CD4-positive, alpha-beta T cell (primary cell): ENCODE results near the gene ETFDH. TPM values are rescaled to one million over a fixed set of nuclear protein-coding genes. Genes with fewer than 3 reads are reported as not detected.
A peak's percentile ranks its signal among the peaks of the same experiment; 100 is the strongest.

Source experiments
- ATAC-seq: fragments of 200-7000 bp; cut with Tn5 transposase; one replicate; pipeline ENCODE4 v1.10.0; 2022; ENCODE audit warnings: mild to moderate bottlenecking; ENCODE audit not compliant: poor library complexity
- CTCF ChIA-PET: fragments of 350-600 bp; sonication (Branson Sonifier 250); formaldehyde crosslinking; loops from one replicate; lab custom pipeline; 2021; ENCODE audit warnings: antibody characterized with exemption, inconsistent platforms; lab: Charles Lee
- POLR2A ChIA-PET: fragments of 350-600 bp; sonication (Branson Sonifier 250); formaldehyde crosslinking; loops from one replicate; lab custom pipeline; 2021; ENCODE audit warnings: antibody characterized with exemption, inconsistent platforms; lab: Charles Lee
- DNase-seq, 14 experiments: peaks; one replicate each; pipeline ENCODE4 v3.0.0-alpha.2; 2013 to 2020; ENCODE audit warnings: mixed read lengths in 2 of 14
- H3K27ac ChIP-seq, 2 donors: one replicate each; pipeline versions ENCODE4 v1.5.1 to v1.7.0; 2013; ENCODE audit warnings: low read length in 2 of 2, low read depth in 1 of 2, mild to moderate bottlenecking in 1 of 2
- H3K27me3 ChIP-seq, 2 experiments: 1 replicate in 1 of 2; 2 replicates in 1 of 2; pipeline versions ENCODE4 v1.6.1 to v1.7.0; 2013; ENCODE audit warnings: low read length in 2 of 2, control low read depth in 1 of 2, mild to moderate bottlenecking in 1 of 2, moderate library complexity in 1 of 2; ENCODE audit not compliant: insufficient read depth in 2 of 2, control insufficient read depth in 1 of 2
- H3K36me3 ChIP-seq: one replicate; pipeline ENCODE4 v1.6.1; 2013; ENCODE audit warnings: low read length, control low read depth; ENCODE audit not compliant: insufficient read depth
- H3K4me1 ChIP-seq: one replicate; pipeline ENCODE4 v1.6.1; 2013; ENCODE audit warnings: low read length, control low read depth; ENCODE audit not compliant: insufficient read depth
- H3K4me3 ChIP-seq: one replicate; pipeline ENCODE4 v1.5.1; 2013; ENCODE audit warnings: mild to moderate bottlenecking, low read length, moderate library complexity
- H3K9me3 ChIP-seq, 2 experiments: 1 replicate in 1 of 2; 2 replicates in 1 of 2; pipeline versions ENCODE4 v1.6.1 to v1.7.0; 2013; ENCODE audit warnings: low read length in 2 of 2, mild to moderate bottlenecking in 2 of 2, control low read depth in 1 of 2, moderate library complexity in 1 of 2; ENCODE audit not compliant: control insufficient read depth in 1 of 2, insufficient read depth in 1 of 2
- H3K27ac Mint-ChIP-seq: one replicate; pipeline ENCODE4 v1.8.0; 2020; ENCODE audit warnings: mixed read lengths
- H3K27me3 Mint-ChIP-seq: one replicate; pipeline ENCODE4 v1.8.0; 2021; ENCODE audit warnings: mixed read lengths
- H3K36me3 Mint-ChIP-seq: one replicate; pipeline ENCODE4 v1.8.0; 2021; ENCODE audit warnings: low read depth, mixed read lengths
- H3K4me1 Mint-ChIP-seq: one replicate; pipeline ENCODE4 v1.8.0; 2021; ENCODE audit warnings: low read depth, mixed read lengths
- H3K4me3 Mint-ChIP-seq: one replicate; pipeline ENCODE4 v1.8.0; 2020; ENCODE audit warnings: mild to moderate bottlenecking, mixed read lengths
- H3K9me3 Mint-ChIP-seq: one replicate; pipeline ENCODE4 v1.8.0; 2020; ENCODE audit warnings: mixed read lengths
- intact Hi-C, 2 experiments: fragments of 100-400 bp; cut with DNase I in 1 of 2; cut with micrococcal nuclease in 1 of 2; formaldehyde crosslinking; loops; one replicate each; pipeline versions ENCODE4 v1.15.1 to v1.9.0; 2023 to 2025; cut with DNase I, micrococcal nuclease
- total RNA-seq, 174 experiments: library from RNA in 2 of 174; stranded (reverse) in 2 of 174; gene quantifications; one replicate each; pipeline ENCODE4 v1.2.3 and lab custom pipeline; 2021 to 2026
- TF ChIP-seq, protein P1 (sequence below): fragments of 200-600 bp; IDR thresholded peaks from one replicate; pipeline ENCODE4 v1.8.0; 2022; ENCODE audit warnings: antibody characterized with exemption, mild to moderate bottlenecking

ETFDH gene
- total RNA-seq, 2 experiments from 2014 or later = 12.7 to 13.1 TPM

- H3K36me3 ChIP-seq = no peaks in the 10 kb centered on the region
- Mint-ChIP-seq H3K4me3 (no peak overlapping the region), H3K36me3 (no peaks in the 10 kb centered on the region), H3K9me3 (no peaks in the 10 kb centered on the region), H3K27me3 (peaks cover 4% of the 10 kb centered on the region), H3K27ac (no peak overlapping the region), H3K4me1 (peaks cover 3% of the 10 kb centered on the region)
- H3K27ac ChIP-seq = no peak overlapping the region
- TF ChIP-seq, protein P1, sequence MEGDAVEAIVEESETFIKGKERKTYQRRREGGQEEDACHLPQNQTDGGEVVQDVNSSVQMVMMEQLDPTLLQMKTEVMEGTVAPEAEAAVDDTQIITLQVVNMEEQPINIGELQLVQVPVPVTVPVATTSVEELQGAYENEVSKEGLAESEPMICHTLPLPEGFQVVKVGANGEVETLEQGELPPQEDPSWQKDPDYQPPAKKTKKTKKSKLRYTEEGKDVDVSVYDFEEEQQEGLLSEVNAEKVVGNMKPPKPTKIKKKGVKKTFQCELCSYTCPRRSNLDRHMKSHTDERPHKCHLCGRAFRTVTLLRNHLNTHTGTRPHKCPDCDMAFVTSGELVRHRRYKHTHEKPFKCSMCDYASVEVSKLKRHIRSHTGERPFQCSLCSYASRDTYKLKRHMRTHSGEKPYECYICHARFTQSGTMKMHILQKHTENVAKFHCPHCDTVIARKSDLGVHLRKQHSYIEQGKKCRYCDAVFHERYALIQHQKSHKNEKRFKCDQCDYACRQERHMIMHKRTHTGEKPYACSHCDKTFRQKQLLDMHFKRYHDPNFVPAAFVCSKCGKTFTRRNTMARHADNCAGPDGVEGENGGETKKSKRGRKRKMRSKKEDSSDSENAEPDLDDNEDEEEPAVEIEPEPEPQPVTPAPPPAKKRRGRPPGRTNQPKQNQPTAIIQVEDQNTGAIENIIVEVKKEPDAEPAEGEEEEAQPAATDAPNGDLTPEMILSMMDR = no peak
- H3K4me1 ChIP-seq = no peaks in the 10 kb centered on the region
- no peaks in the 10 kb centered on the region for H3K27me3 ChIP-seq
- no peaks in the 10 kb centered on the region for H3K9me3 ChIP-seq
- ATAC-seq (no peak), DNase-seq (no peak)
- ChIA-PET CTCF (no interaction called here), POLR2A (no interaction called here)
- no peak overlapping the region for H3K4me3 ChIP-seq
- intact Hi-C loops = no loop called here
These were observed 7.3 kb upstream of the ETFDH start for GRCh38 chr4:158664806-158665205.

DNA sequence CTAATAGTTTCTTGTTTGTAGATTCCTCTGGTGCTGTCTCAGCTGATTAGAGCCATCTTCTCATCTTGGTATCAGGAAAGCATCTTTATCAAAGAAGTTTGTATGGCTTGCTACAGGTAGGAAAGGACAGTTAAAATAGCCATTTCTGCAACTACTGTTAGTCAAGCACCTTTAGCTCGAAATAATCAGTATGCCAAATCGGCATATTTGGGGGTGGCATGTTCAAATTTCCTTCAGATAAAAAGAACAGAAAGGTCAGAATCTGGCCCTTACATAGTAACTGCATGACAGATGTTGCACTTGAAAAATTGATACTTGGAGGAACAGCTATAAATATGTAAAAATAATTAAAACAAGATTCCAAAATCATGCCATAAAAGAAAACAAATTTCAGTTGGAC lies 5.2 kb upstream of the ETFDH start:
- Histone ChIP-seq H3K27ac (no peak overlapping the region), H3K36me3 (no peaks in the 10 kb centered on the region), H3K4me3 (no peak overlapping the region), H3K4me1 (peaks cover 10% of the 10 kb centered on the region), H3K27me3 (no peaks in the 10 kb centered on the region), H3K9me3 (no peaks in the 10 kb centered on the region)
- Mint-ChIP-seq H3K9me3 (no peaks in the 10 kb centered on the region), H3K4me3 (no peak overlapping the region), H3K27ac (no peak overlapping the region), H3K4me1 (peaks cover 15% of the 10 kb centered on the region), H3K27me3 (no peaks in the 10 kb centered on the region), H3K36me3 (peaks cover 8% of the 10 kb centered on the region)
- DNase-seq (no peak), ATAC-seq (no peak)
- CTCF ChIA-PET = no interaction called here
- TF ChIP-seq, protein P1 = no peak
- POLR2A ChIA-PET = no interaction called here
- intact Hi-C loops = no loop called here

GRCh38 chr4:158667651-158668198 lies 4.4 kb upstream of the ETFDH start:
- H3K4me1 ChIP-seq = peaks cover 15% of the 10 kb centered on the region
- no peak for ATAC-seq
- peaks cover 23% of the 10 kb centered on the region for H3K4me1 Mint-ChIP-seq
- H3K27me3 ChIP-seq = no peaks in the 10 kb centered on the region
- intact Hi-C loops = no loop called here
- no peaks in the 10 kb centered on the region for H3K27me3 Mint-ChIP-seq
- DNase-seq = peak in 6 of 14 experiments; percentile 3 to 66 (median 20)
- no peaks in the 10 kb centered on the region for H3K9me3 Mint-ChIP-seq
- H3K36me3 ChIP-seq = no peaks in the 10 kb centered on the region
- ChIA-PET POLR2A (no interaction called here), CTCF (interaction anchor here (0.7 kb wide), 1 partner anchor 40 kb away, joined by 3 read pairs; no protein-coding TSS in a partner anchor)
- no peak overlapping the region for H3K27ac Mint-ChIP-seq
- TF ChIP-seq, protein P1 = peak; percentile 68
- no peak overlapping the region for H3K4me3 ChIP-seq
- H3K27ac ChIP-seq = no peak overlapping the region
- peak overlapping the region; percentile 25 for H3K4me3 Mint-ChIP-seq
- H3K9me3 ChIP-seq = no peaks in the 10 kb centered on the region
- peaks cover 17% of the 10 kb centered on the region for H3K36me3 Mint-ChIP-seq
